ENCODE results near the gene ENTPD6.
"Not testable (repeated sequence)": the region's sequence is repeated elsewhere in the genome, so short reads cannot be mapped to it uniquely, and the experiment has no call there.

ENTPD6 gene

GRCh38 chr20:25229486-25230165 lies 34.1 kb downstream of the ENTPD6 start:
- TF ChIP-seq, protein P1, sequence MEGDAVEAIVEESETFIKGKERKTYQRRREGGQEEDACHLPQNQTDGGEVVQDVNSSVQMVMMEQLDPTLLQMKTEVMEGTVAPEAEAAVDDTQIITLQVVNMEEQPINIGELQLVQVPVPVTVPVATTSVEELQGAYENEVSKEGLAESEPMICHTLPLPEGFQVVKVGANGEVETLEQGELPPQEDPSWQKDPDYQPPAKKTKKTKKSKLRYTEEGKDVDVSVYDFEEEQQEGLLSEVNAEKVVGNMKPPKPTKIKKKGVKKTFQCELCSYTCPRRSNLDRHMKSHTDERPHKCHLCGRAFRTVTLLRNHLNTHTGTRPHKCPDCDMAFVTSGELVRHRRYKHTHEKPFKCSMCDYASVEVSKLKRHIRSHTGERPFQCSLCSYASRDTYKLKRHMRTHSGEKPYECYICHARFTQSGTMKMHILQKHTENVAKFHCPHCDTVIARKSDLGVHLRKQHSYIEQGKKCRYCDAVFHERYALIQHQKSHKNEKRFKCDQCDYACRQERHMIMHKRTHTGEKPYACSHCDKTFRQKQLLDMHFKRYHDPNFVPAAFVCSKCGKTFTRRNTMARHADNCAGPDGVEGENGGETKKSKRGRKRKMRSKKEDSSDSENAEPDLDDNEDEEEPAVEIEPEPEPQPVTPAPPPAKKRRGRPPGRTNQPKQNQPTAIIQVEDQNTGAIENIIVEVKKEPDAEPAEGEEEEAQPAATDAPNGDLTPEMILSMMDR (IDR thresholded peaks at IDR 0.05; ENCODE audit: low read depth, low read length, poor library complexity, severe bottlenecking): no peak
- TF ChIP-seq EZH2phosphoT487 (IDR thresholded peaks at IDR 0.05; ENCODE audit: borderline replicate concordance, low read length): no peak
- Histone ChIP-seq H3K4me3 (ENCODE audit: low read length) (peak overlapping the region; percentile 41), H4K20me1 (ENCODE audit: control insufficient read depth, insufficient read depth, low read depth, low read length) (peaks cover 6% of the 10 kb centered on the region; the same call in 1 of the 2 replicates), H3F3A (ENCODE audit: control insufficient read depth, insufficient read depth) (0 out of 2 replicates have a peak, but pooled peaks cover 3% of the 10 kb centered on the region), H3K9me2 (replicated peaks; ENCODE audit: control insufficient read depth, low read length) (no peaks in the 10 kb centered on the region), H3K27ac (ENCODE audit: low read depth, low read length) (peak overlapping the region; percentile 32), H3K4me1 (ENCODE audit: control insufficient read depth, low read length) (peaks cover 21% of the 10 kb centered on the region), H3K4me2 (ENCODE audit: low read length) (peak overlapping the region; percentile 58), H3K9me3 (ENCODE audit: control insufficient read depth, insufficient read depth, low read length) (no peaks in the 10 kb centered on the region), H3K27me3 (ENCODE audit: control insufficient read depth, low read length) (0 out of 2 replicates have a peak, but pooled peaks cover under 1% of the 10 kb centered on the region), H3K36me3 (ENCODE audit: control insufficient read depth, low read length) (no peaks in the 10 kb centered on the region), H3K79me2 (ENCODE audit: control insufficient read depth, low read length) (no peaks in the 10 kb centered on the region)

DNA sequence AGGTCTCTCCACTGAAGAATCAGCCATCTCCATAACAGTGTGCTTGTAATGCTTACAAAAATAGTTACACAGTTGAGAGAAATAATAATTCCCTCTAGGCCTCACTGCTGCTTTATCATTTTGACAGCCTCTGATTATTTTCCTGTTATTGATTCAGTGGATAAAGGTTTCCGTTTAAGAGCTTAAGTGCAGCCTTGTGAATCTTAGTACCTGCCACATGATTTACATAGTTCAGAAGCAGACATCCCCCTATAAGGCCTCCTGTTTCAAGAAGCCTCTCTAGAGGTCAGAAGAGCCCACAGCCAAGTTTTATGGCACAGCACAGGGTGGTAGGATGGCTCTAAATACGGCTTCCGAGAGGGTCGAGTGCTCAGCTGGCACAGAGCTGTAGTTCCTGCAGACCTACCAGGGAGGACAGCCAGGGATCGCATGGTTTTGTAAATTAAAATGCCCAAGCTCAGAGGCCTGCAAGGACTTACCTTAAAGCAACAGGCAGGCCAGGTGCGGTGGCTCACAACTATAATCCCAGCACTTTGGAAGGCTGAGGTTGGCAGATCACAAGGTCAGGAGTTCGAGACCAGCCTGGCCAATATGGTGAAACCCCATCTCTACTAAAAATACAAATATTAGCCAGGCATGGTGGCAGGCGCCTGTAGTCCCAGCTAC lies 34.8 kb downstream of the ENTPD6 start:
- no peaks in the 10 kb centered on the region for H3K9me3 ChIP-seq (ENCODE audit: control insufficient read depth, insufficient read depth, low read length)
- H3K4me3 ChIP-seq (ENCODE audit: low read length): peak overlapping the region; percentile 41
- peak overlapping the region; percentile 32 for H3K27ac ChIP-seq (ENCODE audit: low read depth, low read length)
- H3K79me2 ChIP-seq (ENCODE audit: control insufficient read depth, low read length): no peaks in the 10 kb centered on the region
- no peak for TF ChIP-seq EZH2phosphoT487 (IDR thresholded peaks at IDR 0.05; ENCODE audit: borderline replicate concordance, low read length)
- TF ChIP-seq, protein P1 (IDR thresholded peaks at IDR 0.05; ENCODE audit: low read depth, low read length, poor library complexity, severe bottlenecking): no peak
- H3K36me3 ChIP-seq (ENCODE audit: control insufficient read depth, low read length): no peaks in the 10 kb centered on the region
- no peaks in the 10 kb centered on the region for H3K9me2 ChIP-seq (replicated peaks; ENCODE audit: control insufficient read depth, low read length)
- H3F3A ChIP-seq (ENCODE audit: control insufficient read depth, insufficient read depth): 0 out of 2 replicates have a peak, but pooled peaks cover 3% of the 10 kb centered on the region
- peaks cover 6% of the 10 kb centered on the region; the same call in 1 of the 2 replicates for H4K20me1 ChIP-seq (ENCODE audit: control insufficient read depth, insufficient read depth, low read depth, low read length)
- H3K4me1 ChIP-seq (ENCODE audit: control insufficient read depth, low read length): peaks cover 21% of the 10 kb centered on the region
- H3K27me3 ChIP-seq (ENCODE audit: control insufficient read depth, low read length): peaks cover 6% of the 10 kb centered on the region; the same call in 1 of the 2 replicates
- peak overlapping the region; percentile 58 for H3K4me2 ChIP-seq (ENCODE audit: low read length)

DNA sequence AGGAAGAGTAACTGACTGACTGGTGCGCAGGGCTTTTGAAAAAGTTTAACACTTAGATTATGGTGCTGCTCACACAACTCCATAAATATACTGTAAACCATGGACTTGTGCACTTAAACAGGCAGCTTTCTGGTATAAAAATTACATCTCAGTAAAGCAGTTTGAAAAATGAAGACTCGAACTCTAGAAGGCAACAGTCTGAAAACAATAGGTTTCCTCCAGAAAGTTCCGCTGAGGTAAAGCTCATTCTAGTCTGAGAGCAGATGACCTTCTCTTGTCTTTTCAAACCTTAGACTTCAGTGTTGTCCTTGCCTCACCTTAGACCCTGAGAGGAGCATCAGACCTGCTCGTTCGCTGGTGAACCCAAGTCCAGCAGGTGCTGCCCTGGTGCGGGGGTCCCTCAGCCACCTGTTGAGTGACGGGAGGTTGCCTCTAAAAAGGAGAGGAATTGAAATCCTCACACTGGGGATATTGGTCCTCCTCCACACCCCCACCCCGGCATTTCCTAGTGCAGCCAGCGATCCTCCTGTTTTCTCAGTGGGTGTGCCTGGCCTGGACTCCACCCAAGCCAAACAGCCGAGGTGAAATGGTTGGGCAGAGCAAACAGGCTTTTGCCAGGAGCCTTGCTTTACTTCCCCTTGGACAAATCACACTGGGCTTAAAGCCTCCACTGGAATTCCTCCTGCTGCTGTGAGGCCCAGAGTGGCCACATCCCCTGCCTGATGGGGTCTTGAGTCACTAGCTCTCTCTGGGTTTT lies 37.7 kb downstream of the ENTPD6 start:
- peaks cover 21% of the 10 kb centered on the region for H3K4me1 ChIP-seq (ENCODE audit: control insufficient read depth, low read length)
- peaks cover 21% of the 10 kb centered on the region for H3K27me3 ChIP-seq (ENCODE audit: control insufficient read depth, low read length)
- H3K79me2 ChIP-seq (ENCODE audit: control insufficient read depth, low read length): no peaks in the 10 kb centered on the region
- H3K36me3 ChIP-seq (ENCODE audit: control insufficient read depth, low read length): no peaks in the 10 kb centered on the region
- no peaks in the 10 kb centered on the region for H3K9me2 ChIP-seq (replicated peaks; ENCODE audit: control insufficient read depth, low read length)
- H3K4me3 ChIP-seq (ENCODE audit: low read length): no peak overlapping the region
- TF ChIP-seq EZH2phosphoT487 (IDR thresholded peaks at IDR 0.05; ENCODE audit: borderline replicate concordance, low read length): no peak
- TF ChIP-seq, protein P1 (IDR thresholded peaks at IDR 0.05; ENCODE audit: low read depth, low read length, poor library complexity, severe bottlenecking): no peak
- no peak overlapping the region for H3K27ac ChIP-seq (ENCODE audit: low read depth, low read length)
- no peaks in the 10 kb centered on the region for H3F3A ChIP-seq (ENCODE audit: control insufficient read depth, insufficient read depth)
- no peaks in the 10 kb centered on the region for H4K20me1 ChIP-seq (ENCODE audit: control insufficient read depth, insufficient read depth, low read depth, low read length)
- H3K4me2 ChIP-seq (ENCODE audit: low read length): no peak overlapping the region
- no peaks in the 10 kb centered on the region for H3K9me3 ChIP-seq (ENCODE audit: control insufficient read depth, insufficient read depth, low read length)

DNA sequence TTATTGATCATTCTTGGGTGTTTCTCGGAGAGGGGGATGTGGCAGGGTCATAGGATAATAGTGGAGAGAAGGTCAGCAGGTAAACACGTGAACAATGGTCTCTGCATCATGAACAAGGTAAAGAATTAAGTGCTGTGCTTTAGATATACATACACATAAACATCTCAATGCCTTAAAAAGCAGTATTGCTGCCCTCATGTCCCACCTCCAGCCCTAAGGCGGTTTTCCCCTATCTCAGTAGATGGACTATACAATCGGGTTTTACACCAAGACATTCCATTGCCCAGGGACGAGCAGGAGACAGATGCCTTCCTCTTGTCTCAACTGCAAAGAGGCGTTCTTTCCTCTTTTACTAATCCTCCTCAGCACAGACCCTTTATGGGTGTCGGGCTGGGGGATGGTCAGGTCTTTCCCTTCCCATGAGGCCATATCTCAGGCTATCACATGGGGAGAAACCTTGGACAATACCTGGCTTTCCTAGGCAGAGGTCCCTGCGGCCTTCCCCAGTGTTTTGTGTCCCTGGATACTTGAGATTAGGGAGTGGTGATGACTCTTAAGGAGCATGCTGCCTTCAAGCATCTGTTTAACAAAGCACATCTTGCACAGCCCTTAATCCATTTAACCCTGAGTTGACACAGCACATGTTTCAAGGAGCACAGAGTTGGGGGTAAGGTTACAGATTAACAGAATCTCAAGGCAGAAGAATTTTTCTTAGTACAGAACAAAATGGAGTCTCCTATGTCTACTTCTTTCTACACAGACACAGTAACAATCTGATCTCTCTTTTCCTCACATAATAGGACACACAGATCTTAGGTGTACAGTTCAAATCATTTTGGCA lies 38.7 kb downstream of the ENTPD6 start:
- H4K20me1 ChIP-seq (ENCODE audit: control insufficient read depth, insufficient read depth, low read depth, low read length); H3K79me2 ChIP-seq (ENCODE audit: control insufficient read depth, low read length); H3K36me3 ChIP-seq (ENCODE audit: control insufficient read depth, low read length); H3K9me3 ChIP-seq (ENCODE audit: control insufficient read depth, insufficient read depth, low read length); H3K27ac ChIP-seq (ENCODE audit: low read depth, low read length); H3K4me3 ChIP-seq (ENCODE audit: low read length); H3F3A ChIP-seq (ENCODE audit: control insufficient read depth, insufficient read depth); H3K9me2 ChIP-seq (replicated peaks; ENCODE audit: control insufficient read depth, low read length); H3K4me2 ChIP-seq (ENCODE audit: low read length): not testable (repeated sequence)
- peaks cover 22% of the 10 kb centered on the region for H3K4me1 ChIP-seq (ENCODE audit: control insufficient read depth, low read length)
- peaks cover 24% of the 10 kb centered on the region for H3K27me3 ChIP-seq (ENCODE audit: control insufficient read depth, low read length)

Data from DOHH2 (cell line).